Vagina (tissue), 2 donors: Measurements from ENCODE around the gene LINGO1.

Experiments used
- POLR2A ChIP-seq, 2 donors: fragments of 450-650 bp; IDR thresholded peaks; one replicate each; pipeline ENCODE4 v1.6.1; 2017; ENCODE audit warnings: antibody characterized with exemption in 2 of 2, mild to moderate bottlenecking in 2 of 2, moderate library complexity in 2 of 2
- POLR2AphosphoS5 ChIP-seq, 2 donors: sonication (generic); formaldehyde crosslinking; IDR thresholded peaks; one replicate each; pipeline ENCODE4 v1.9.0; 2017; ENCODE audit warnings: antibody characterized with exemption in 2 of 2, mild to moderate bottlenecking in 2 of 2, low read depth in 1 of 2; ENCODE audit not compliant: insufficient read depth in 1 of 2
- TF ChIP-seq, protein P1 (sequence below), 3 experiments: fragments of 450-650 bp in 2 of 3; fragments of 200-600 bp in 1 of 3; sonication (generic) in 1 of 3; IDR thresholded peaks; one replicate each; pipeline ENCODE4 v1.5.1; 2017 to 2019; ENCODE audit warnings: antibody characterized with exemption in 3 of 3, mild to moderate bottlenecking in 2 of 3, moderate library complexity in 2 of 3

DNA sequence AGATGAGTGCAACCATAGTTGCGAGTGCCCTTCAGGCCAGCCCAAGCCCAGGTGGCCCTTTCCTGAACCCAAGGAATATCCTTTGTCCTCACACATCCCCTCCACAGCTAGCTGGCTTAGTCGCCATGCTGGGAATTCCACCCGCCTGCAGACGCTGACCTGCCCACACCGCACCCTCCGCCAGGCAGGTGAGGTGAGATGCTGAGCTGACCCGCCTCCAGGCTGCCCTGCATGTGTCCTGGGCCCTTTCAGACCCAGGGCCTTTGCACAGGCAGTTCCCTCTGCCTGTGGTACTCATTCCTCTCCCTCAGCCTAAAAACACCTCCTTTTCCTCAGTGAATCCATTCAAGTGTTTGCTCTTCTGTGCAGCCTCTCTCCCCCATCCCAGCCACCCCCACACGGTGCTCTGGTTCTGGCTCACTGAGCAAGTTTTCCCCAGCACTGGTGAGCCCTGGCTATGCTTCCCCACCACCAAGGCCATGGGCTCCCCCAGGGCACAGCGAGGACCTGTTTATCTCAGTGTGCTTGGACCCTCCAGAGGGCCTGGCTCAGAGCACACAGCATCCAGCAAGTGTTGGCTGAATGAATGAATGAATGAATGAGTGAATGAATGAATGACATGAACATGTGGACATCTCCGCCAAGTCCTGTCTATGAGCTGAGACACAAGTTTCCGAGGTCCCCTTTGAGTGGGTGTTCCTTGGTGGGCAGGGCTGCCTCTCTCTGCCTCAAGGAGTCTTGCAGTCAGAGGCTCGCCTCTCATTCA is 33.0 kb upstream of the LINGO1 start:
- TF ChIP-seq, protein P1, sequence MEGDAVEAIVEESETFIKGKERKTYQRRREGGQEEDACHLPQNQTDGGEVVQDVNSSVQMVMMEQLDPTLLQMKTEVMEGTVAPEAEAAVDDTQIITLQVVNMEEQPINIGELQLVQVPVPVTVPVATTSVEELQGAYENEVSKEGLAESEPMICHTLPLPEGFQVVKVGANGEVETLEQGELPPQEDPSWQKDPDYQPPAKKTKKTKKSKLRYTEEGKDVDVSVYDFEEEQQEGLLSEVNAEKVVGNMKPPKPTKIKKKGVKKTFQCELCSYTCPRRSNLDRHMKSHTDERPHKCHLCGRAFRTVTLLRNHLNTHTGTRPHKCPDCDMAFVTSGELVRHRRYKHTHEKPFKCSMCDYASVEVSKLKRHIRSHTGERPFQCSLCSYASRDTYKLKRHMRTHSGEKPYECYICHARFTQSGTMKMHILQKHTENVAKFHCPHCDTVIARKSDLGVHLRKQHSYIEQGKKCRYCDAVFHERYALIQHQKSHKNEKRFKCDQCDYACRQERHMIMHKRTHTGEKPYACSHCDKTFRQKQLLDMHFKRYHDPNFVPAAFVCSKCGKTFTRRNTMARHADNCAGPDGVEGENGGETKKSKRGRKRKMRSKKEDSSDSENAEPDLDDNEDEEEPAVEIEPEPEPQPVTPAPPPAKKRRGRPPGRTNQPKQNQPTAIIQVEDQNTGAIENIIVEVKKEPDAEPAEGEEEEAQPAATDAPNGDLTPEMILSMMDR (IDR thresholded peaks at IDR 0.05): no peak
- TF ChIP-seq POLR2A (IDR thresholded peaks at IDR 0.05) (no peak), POLR2AphosphoS5 (IDR thresholded peaks at IDR 0.05; ENCODE audit: insufficient read depth in 1 of 2, low read depth in 1 of 2) (no peak)
